Myocyte (in vitro differentiated cells): ENCODE measurements around the gene THOP1. TPM values are rescaled to one million over a fixed set of nuclear protein-coding genes. Genes with fewer than 3 reads are reported as not detected.

ENCODE experiments used
- DNase-seq: peaks from one replicate; pipeline ENCODE4 v3.0.0-alpha.2; 2012; ENCODE audit warnings: low read depth
- total RNA-seq: library from RNA; depleted of rRNA; stranded (reverse); fragments of >200 nt; gene quantifications from 2 replicates; pipeline ENCODE4 v1.2.3, GENCODE V29; 2014

Gene THOP1
- total RNA-seq, 1 donor from 2014 or later, result 102 TPM

- no peak for DNase-seq
Measured at GRCh38 chr19:2802826-2803225, 17.5 kb downstream of the THOP1 start.

DNA sequence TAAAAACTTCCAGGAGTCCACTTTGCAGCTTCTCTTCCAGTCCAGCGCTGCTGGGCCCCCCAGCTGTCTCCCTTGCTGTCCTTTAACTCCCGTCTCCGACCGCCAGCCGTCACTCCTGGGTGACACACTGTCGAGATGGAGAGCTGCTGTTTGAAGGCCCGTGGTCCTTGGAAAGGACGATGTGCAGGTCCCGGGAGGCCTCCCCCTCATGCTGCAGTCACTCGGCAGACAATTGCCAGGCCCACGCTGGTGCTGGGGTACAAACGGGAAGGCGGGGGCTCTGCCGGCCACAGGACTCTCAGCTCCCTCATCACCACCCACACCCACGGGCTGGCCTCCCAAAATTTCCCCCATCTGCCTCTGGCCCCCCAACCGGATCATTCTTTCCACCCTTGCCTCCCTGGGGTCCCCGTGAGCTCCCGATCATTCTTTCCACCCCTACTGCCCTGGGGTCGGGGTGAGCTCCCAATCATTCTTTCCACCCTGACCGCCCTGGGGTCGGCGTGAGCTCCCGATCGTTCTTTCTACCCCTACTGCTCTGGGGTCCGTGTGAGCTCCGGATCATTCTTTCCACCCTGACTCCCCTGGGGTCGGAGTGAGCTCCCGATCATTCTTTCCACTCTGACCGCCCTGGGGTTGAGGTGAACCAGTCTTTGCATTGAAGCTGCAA lies 18.3 kb downstream of the THOP1 start:
- no peak for DNase-seq

DNA sequence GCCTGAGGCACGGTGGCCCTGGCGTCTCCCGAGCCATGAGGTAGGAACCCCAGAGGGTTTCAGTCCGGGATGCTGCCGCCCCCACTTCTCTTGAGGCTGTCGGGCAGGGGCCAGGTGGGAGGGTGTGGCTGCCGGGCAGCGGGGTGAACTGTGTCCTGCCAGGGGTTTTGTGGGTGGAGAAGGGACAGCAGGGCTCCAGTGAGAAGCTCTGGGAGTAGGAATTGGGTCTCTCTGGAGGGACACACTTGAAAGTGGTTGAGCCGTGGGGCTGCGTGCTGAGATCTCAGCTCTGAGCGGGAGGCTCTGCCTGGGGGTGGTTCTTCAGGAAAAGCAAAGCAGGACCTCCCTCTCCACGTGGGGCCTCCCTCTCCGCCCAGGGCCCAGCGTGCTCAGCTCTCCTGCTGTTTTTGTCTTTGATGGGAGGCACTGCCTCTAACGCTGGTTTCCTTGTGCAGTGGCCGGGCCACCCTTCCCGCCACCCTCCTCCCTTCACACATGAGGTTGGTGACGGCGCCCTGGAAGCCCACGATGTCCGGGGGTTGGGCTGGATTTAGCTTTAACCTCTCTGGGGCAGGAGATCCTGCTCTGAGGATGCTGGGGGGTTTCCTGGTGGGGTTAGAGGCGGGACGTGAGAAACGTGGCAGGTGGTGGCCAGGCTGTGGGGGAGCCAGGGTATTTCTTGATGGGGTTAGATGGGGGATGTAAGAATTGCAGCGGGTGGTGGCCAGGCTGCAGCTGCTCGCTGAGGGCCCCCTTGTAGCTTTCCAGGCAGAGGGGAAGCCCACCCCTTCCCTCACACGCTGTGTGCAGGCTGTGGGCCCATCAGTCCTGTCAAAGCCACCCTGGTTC lies 19.1 kb downstream of the THOP1 start:
- no peak for DNase-seq

DNA sequence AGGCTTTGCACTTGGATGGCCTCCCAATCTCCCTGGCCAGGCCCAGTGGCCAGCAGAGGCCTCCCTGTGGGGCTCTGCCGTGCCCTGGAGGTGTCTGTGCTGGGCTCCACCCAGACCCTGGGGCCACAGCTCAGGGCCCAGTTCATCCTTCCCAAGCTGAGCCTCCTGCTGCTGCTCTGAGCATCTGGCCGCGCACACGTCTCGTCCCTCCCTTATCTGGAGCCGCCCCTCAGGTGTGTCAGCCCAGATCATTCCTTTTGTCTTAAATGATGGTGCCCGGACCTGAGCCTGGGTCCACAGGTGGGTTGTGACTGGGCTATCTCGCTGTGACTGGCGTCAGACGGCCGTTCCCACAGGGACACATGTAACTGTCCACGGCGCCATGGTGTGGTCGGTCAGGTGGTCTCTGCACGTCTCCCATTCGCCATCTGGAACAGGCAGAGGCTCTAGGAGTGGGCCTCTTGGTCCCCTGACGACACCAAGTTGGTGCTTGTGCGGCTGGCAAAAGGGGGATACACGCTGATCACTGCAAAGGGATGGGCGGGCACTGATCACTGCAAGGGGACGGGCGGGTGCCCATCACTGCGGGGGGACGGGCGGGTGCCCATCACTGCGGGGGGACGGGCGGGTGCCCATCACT lies 20.1 kb downstream of the THOP1 start:
- DNase-seq, result no peak

GRCh38 chr19:2805991-2806649 lies 20.8 kb downstream of the THOP1 start:
- DNase-seq, result no peak

- DNase-seq, result no peak
Measured at GRCh38 chr19:2806736-2807378, 21.6 kb downstream of the THOP1 start.

GRCh38 chr19:2807379-2808128 lies 22.3 kb downstream of the THOP1 start:
- no peak for DNase-seq

DNA sequence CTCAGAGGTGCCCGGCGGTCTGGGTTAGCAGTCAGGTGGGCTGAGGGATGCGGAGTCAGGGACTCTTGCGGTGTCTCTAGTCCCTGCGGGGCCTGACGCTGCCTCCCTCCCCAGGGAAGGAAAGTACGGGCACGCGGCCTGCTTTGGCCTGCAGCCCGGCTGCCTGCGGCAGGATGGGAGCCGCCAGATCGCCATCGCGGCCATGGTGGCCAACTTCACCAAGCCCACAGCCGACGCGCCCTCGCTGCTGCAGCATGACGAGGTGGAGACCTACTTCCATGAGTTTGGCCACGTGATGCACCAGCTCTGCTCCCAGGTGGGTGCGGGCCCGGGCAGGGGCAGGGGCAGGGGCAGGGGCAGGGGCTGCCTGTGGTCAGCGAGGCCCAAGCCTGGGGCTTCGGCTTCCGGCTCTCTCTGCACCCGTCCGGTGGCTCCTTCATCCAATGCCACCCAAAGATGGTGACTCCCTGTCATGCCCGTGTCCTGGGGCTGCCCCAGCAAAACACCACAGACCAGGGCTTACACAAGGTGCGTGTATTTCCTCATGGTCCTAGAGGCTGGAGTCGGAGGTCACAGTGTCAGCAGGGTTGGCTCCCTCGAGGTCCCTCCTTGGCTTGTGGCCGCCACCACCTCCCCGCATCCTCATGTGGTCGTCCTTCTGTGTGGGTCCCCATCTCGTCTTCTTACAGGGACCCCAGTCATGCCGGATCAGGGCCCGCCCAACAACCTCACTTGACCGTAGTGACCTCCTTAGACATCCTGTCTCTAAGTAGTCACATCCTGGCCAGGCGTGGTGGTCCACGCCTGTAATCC lies 23.0 kb downstream of the THOP1 start:
- no peak for DNase-seq

GRCh38 chr19:2809387-2810140 lies 24.3 kb downstream of the THOP1 start:
- no peak for DNase-seq

DNA sequence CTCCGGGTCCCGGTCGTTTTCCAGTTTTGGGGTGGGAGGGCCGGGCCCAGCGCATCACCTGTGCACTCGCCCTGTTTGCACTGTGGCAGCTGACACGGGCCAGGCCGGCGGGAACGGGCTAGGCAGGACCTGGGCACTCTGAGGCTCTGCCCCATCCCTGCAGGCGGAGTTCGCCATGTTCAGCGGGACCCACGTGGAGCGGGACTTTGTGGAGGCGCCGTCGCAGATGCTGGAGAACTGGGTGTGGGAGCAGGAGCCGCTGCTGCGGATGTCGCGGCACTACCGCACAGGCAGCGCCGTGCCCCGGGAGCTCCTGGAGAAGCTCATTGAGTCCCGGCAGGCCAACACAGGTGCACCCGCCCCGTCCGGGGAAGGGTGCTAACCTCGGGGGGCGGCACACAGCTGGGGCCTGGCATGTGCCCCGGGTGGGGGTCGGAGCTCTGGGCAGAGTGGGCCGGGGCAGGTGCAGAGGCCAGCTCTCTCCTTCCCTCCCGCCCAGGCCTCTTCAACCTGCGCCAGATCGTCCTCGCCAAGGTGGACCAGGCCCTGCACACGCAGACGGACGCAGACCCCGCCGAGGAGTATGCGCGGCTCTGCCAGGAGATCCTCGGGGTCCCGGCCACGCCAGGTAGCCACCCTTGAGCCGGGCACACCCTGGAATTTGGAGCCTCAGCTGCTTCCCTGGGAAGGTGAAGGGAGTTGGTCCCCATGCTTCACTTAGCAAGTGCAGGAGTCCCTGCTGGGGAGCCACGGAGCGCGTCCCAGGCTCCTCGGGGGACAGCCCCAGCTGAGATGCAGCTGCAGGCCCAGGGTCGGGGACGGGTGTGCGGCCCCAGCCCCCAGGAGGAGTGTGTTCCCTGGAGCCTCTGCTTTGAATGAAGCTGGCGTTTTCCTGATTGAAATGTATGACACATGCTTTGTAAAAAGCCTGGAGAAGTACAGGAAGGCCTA lies 25.1 kb downstream of the THOP1 start:
- no peak for DNase-seq

- DNase-seq, result no peak
Measured at GRCh38 chr19:2811221-2811722, 26.0 kb downstream of the THOP1 start.

GRCh38 chr19:2811735-2812413 lies 26.6 kb downstream of the THOP1 start:
- DNase-seq, result peak; percentile 51

DNA sequence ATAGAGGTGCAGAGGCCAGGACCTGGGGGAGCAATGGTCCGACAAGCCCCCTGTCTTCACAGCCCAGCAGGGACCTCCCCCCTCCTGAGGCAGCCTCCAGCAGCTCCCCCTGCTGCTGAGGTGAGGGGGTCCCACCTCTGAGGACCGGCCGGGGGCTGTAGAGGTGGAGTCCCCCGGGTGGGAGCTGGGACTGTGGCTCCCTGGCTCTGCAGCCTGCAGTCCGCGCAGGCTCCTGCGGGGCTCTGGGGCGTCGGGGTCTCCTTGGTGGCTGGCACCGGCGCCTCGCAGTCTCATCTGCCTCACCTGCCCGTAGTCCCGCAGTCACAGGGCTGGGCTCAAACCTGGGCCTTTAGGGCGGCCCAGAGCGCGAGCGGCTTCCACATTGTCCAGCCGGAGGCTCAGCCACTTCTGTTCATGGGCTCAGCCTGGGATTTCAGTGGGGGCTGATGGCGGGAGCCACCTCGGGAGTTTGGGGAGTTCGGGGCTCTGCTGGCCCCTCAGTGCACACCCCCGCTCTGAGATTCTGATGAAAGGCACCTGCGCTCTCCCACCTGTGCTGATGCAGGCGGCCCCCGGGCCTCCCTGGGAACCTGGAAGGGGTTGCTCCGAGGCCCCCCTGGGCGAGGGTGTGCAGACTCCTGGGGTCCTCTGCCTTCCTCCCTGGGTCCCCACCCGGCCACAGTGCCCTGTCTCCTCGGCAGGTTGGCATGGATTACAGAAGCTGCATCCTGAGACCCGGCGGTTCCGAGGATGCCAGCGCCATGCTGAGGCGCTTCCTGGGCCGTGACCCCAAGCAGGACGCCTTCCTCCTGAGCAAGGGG lies 27.3 kb downstream of the THOP1 start:
- DNase-seq, result no peak

GRCh38 chr19:2813235-2814160 lies 28.2 kb downstream of the THOP1 start:
- DNase-seq, result no peak

DNA sequence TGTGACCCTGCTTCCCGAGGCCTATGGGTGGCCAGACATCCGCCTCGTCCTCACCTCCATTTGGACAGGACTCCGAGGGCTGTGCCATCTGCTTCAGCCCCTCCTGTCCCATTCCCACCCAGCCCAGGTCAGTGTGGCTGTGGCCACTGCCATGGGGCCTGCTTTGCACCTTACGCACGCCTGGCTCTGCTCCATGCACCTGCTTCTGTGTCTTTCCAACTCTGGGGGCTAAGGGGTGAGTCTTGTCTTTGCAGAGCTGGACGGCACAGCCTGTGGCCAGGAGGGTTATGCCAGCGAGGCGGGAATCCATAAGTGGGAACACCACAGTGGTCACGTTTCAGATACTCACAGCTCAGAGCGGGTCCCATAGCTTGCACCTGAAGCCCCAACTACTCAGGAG lies 29.1 kb downstream of the THOP1 start:
- no peak for DNase-seq
